ENCODE data around the gene SSTR5. TPM values are rescaled to one million over a fixed set of nuclear protein-coding genes. Genes with fewer than 3 reads are reported as not detected.

SSTR5 gene
- total and polyA plus RNA-seq, 2 of the 4 experiments (the other 2 are of a cell fraction): not detected

GRCh38 chr16:1067629-1068028, 4.9 kb upstream of the SSTR5 start:
- no peak overlapping the region for H2BK120ac ChIP-seq (ENCODE audit: low read depth, low read length)
- H4K8ac ChIP-seq (ENCODE audit: low read depth in 2 of 2, low read length in 2 of 2): no peak overlapping the region
- H3K9me3 ChIP-seq (ENCODE audit: control insufficient read depth, insufficient read depth, low read length): no peaks in the 10 kb centered on the region
- no peak overlapping the region for H3K4me2 ChIP-seq (ENCODE audit: low read depth, low read length)
- H3K4ac ChIP-seq (ENCODE audit: low read depth, low read length): no peak overlapping the region
- in situ Hi-C loops (cut with MboI; ENCODE audit: low sequenced_read_pairs): loop anchor here (25.0 kb wide), 1 partner anchor 355 kb away; the partner anchor contains the start of genes ANTKMT, FBXL16 and METRN
- H3K9me1 ChIP-seq (ENCODE audit: insufficient read depth, low read length): no peaks in the 10 kb centered on the region
- ChIA-PET POLR2A (ENCODE audit: unreplicated experiment) (no interaction called here), CTCF (no interaction called here)
- H3K9ac ChIP-seq (ENCODE audit: low read depth, low read length): no peak overlapping the region
- no peak overlapping the region for H2BK15ac ChIP-seq (ENCODE audit: low read depth, low read length)
- no peak overlapping the region for H2AK9ac ChIP-seq (replicated peaks; ENCODE audit: low read depth, low read length, poor library complexity)
- H3K56ac ChIP-seq (ENCODE audit: extremely low read depth, insufficient read depth, low read length): no peak overlapping the region
- no TSS peak for BruUV-seq (replicated peaks)
- no peak overlapping the region for H2AFZ ChIP-seq (replicated peaks; ENCODE audit: low read length, poor library complexity)
- H3K4me1 ChIP-seq (ENCODE audit: control insufficient read depth, insufficient read depth, low read length): no peaks in the 10 kb centered on the region
- no peaks in the 10 kb centered on the region for H4K20me1 ChIP-seq (ENCODE audit: insufficient read depth, low read length)
- H3K36me3 ChIP-seq (ENCODE audit: control insufficient read depth, insufficient read depth, low read length): no peaks in the 10 kb centered on the region
- H4K91ac ChIP-seq (ENCODE audit: insufficient read depth, low read depth, low read length): no peak overlapping the region
- intact Hi-C loops (cut with micrococcal nuclease): no loop called here
- ATAC-seq (ENCODE audit: low read depth) (no peak), DNase-seq (no peak)
- H3K4me3 ChIP-seq (ENCODE audit: insufficient read depth, low read depth, low read length): no peak overlapping the region
- 71% methylated on average over 6 of the region's 15 CpGs; no CpG with 5 or more reads in 1 of the 2 experiments for WGBS, 2 experiments (ENCODE audit: extremely low coverage in 2 of 2, insufficient read length in 1 of 2)
- TF ChIP-seq RAD21 (IDR thresholded peaks at IDR 0.05; ENCODE audit: low read length): no peak
- no peak for TF ChIP-seq CEBPB (IDR thresholded peaks at IDR 0.05; ENCODE audit: low read depth, low read length)
- no peak for TF ChIP-seq SMC3 (IDR thresholded peaks at IDR 0.05; ENCODE audit: low read depth, low read length)
- no peak for TF ChIP-seq NFE2L2 (IDR thresholded peaks at IDR 0.05; ENCODE audit: low read depth, low read length)
- no peak for TF ChIP-seq USF2 (IDR thresholded peaks at IDR 0.05; ENCODE audit: low read depth, low read length)
- no peak for TF ChIP-seq CHD1 (IDR thresholded peaks at IDR 0.05; ENCODE audit: low read depth, low read length)
- TF ChIP-seq POLR2A (IDR thresholded peaks at IDR 0.05; ENCODE audit: low read depth, low read length): no peak
- TF ChIP-seq MAFK (IDR thresholded peaks at IDR 0.05; ENCODE audit: low read depth, low read length): no peak
- TF ChIP-seq CTCF (conservative IDR thresholded peaks at IDR 0.05; ENCODE audit: low read depth, low read length): no peak
- TF ChIP-seq MAZ (IDR thresholded peaks at IDR 0.05; ENCODE audit: borderline replicate concordance, low read depth, low read length): no peak
- TF ChIP-seq BHLHE40 (IDR thresholded peaks at IDR 0.05; ENCODE audit: low read depth, low read length): no peak
- TF ChIP-seq RFX5 (IDR thresholded peaks at IDR 0.05; ENCODE audit: low read depth, low read length): no peak
- TF ChIP-seq MXI1 (IDR thresholded peaks at IDR 0.05; ENCODE audit: borderline replicate concordance, low read depth, low read length): no peak
- no peak overlapping the region for H3K27ac ChIP-seq (ENCODE audit: insufficient read depth, low read length)
- H3K23ac ChIP-seq (ENCODE audit: low read depth, low read length): no peak overlapping the region
- no peak overlapping the region for H2AK5ac ChIP-seq (ENCODE audit: low read depth, low read length)
- no peaks in the 10 kb centered on the region for H3K79me1 ChIP-seq (ENCODE audit: low read depth in 1 of 2, low read length in 2 of 2)
- no peak overlapping the region for H2BK5ac ChIP-seq (ENCODE audit: low read depth, low read length, poor library complexity, severe bottlenecking)
- dilution Hi-C loops (cut with HindIII; ENCODE audit: low sequenced_read_pairs, unreplicated experiment): no loop called here
- no peak overlapping the region for H3K14ac ChIP-seq (replicated peaks; ENCODE audit: low read depth, low read length)
- no peak overlapping the region for H4K5ac ChIP-seq (ENCODE audit: low read depth, low read length)
- H3K18ac ChIP-seq (ENCODE audit: low read depth, low read length): no peak overlapping the region
- H3K27me3 ChIP-seq (ENCODE audit: control insufficient read depth, insufficient read depth, low read length): peaks cover 55% of the 10 kb centered on the region
- no peak overlapping the region for H2BK20ac ChIP-seq (ENCODE audit: low read depth, low read length)

All from IMR-90 (cell line).